B cell (primary cell): ENCODE measurements around the gene TRIM24. TPM values are rescaled to one million over a fixed set of nuclear protein-coding genes. Genes with fewer than 3 reads are reported as not detected.

Experiments
- ATAC-seq: fragments of 200-7000 bp; cut with Tn5 transposase; one replicate; pipeline ENCODE4 v1.10.0; 2021; ENCODE audit warnings: low read depth, mild to moderate bottlenecking, moderate number of reproducible peaks, moderate library complexity
- CTCF ChIA-PET: fragments of 350-600 bp; sonication (Branson Sonifier 250); formaldehyde crosslinking; loops from one replicate; lab custom pipeline; 2021; ENCODE audit warnings: antibody characterized with exemption, inconsistent platforms; lab: Charles Lee
- POLR2A ChIA-PET: fragments of 350-600 bp; sonication (Branson Sonifier 250); formaldehyde crosslinking; loops from one replicate; lab custom pipeline; 2021; ENCODE audit warnings: antibody characterized with exemption; lab: Charles Lee
- DNase-seq: peaks from one replicate; pipeline ENCODE4 v3.0.0; 2013
- H2AFZ ChIP-seq: 2 replicates; pipeline ENCODE4 v1.6.1; 2012; ENCODE audit warnings: mild to moderate bottlenecking, low read depth, low read length; ENCODE audit not compliant: insufficient read depth, poor library complexity, severe bottlenecking
- H3K27ac ChIP-seq, 2 donors: 1 replicate in 1 of 2; 2 replicates in 1 of 2; pipeline ENCODE4 v1.5.1; 2012 to 2013; ENCODE audit warnings: low read length in 2 of 2, mild to moderate bottlenecking in 2 of 2, moderate library complexity in 1 of 2
- H3K27me3 ChIP-seq, 4 experiments: fragments of 200-600 bp in 1 of 4; sonication (generic) in 1 of 4; replicated peaks in 1 of 4; 1 replicate in 2 of 4; 2 replicates in 2 of 4; pipeline versions ENCODE4 v1.6.1 to v1.7.0; 2013 to 2016; ENCODE audit warnings: low read length in 3 of 4, mild to moderate bottlenecking in 2 of 4, mixed read lengths in 1 of 4, moderate library complexity in 1 of 4; ENCODE audit not compliant: insufficient read depth in 4 of 4, control insufficient read depth in 3 of 4; ENCODE audit errors: control extremely low read depth in 1 of 4
- H3K36me3 ChIP-seq, 2 experiments: replicated peaks in 1 of 2; 1 replicate in 1 of 2; 2 replicates in 1 of 2; pipeline versions ENCODE4 v1.6.1 to v1.7.1; 2013; ENCODE audit warnings: low read length in 1 of 2; ENCODE audit not compliant: insufficient read depth in 2 of 2, control insufficient read depth in 1 of 2; ENCODE audit errors: control extremely low read depth in 1 of 2, extremely low read depth in 1 of 2
- H3K4me1 ChIP-seq, 2 donors: fragments of 200-600 bp in 1 of 2; sonication (generic) in 1 of 2; 1 replicate in 1 of 2; 2 replicates in 1 of 2; pipeline versions ENCODE4 v1.5.1 to v1.6.1; 2013 to 2017; ENCODE audit warnings: low read length in 2 of 2; ENCODE audit not compliant: control insufficient read depth in 2 of 2, insufficient read depth in 2 of 2
- H3K4me2 ChIP-seq: replicated peaks from 2 replicates; pipeline ENCODE3; 2012; ENCODE audit warnings: mild to moderate bottlenecking, low read depth, low read length; ENCODE audit not compliant: poor library complexity, severe bottlenecking
- H3K4me3 ChIP-seq, 5 experiments: fragments of 200-600 bp in 1 of 5; sonication (generic) in 1 of 5; 1 replicate in 3 of 5; 2 replicates in 2 of 5; pipeline versions ENCODE4 v1.5.1 to v1.7.0; 2011 to 2016; ENCODE audit warnings: low read length in 4 of 5, mild to moderate bottlenecking in 4 of 5, low read depth in 2 of 5, control low read depth in 1 of 5, moderate library complexity in 1 of 5; ENCODE audit not compliant: insufficient read depth in 1 of 5; ENCODE audit errors: control extremely low read depth in 1 of 5, extremely low read depth in 1 of 5
- H3K79me2 ChIP-seq: fragments of 200-600 bp; sonication (generic); one replicate; pipeline ENCODE4 v1.6.0; 2016; ENCODE audit warnings: low read length; ENCODE audit not compliant: control insufficient read depth, insufficient read depth
- H3K9ac ChIP-seq: fragments of 200-600 bp; sonication (generic); 2 replicates; pipeline ENCODE4 v1.6.1; 2017; ENCODE audit warnings: mild to moderate bottlenecking, low read length, moderate library complexity
- H3K9me3 ChIP-seq, 3 donors: one replicate each; pipeline versions ENCODE4 v1.6.1 to v1.7.1; 2013; ENCODE audit warnings: low read length in 2 of 3; ENCODE audit not compliant: control insufficient read depth in 2 of 3, insufficient read depth in 1 of 3; ENCODE audit errors: control extremely low read depth in 1 of 3
- H4K20me1 ChIP-seq: 2 replicates; pipeline ENCODE4 v1.6.0; 2012; ENCODE audit warnings: mild to moderate bottlenecking, low read length; ENCODE audit not compliant: insufficient read depth, control insufficient read depth, poor library complexity, severe bottlenecking
- H3K27ac Mint-ChIP-seq: one replicate; pipeline ENCODE4 v1.8.0; 2021; ENCODE audit warnings: mixed read lengths
- H3K27me3 Mint-ChIP-seq: one replicate; pipeline ENCODE4 v1.8.0; 2021; ENCODE audit warnings: mixed read lengths
- H3K4me1 Mint-ChIP-seq: one replicate; pipeline ENCODE4 v1.8.0; 2021; ENCODE audit warnings: mixed read lengths
- H3K4me3 Mint-ChIP-seq: one replicate; pipeline ENCODE4 v1.8.0; 2021; ENCODE audit warnings: mixed read lengths
- H3K9me3 Mint-ChIP-seq: one replicate; pipeline ENCODE4 v1.8.0; 2022; ENCODE audit warnings: mixed read lengths; ENCODE audit not compliant: insufficient read depth
- CTCF ChIP-seq: fragments of 200-600 bp; IDR thresholded peaks from one replicate; pipeline ENCODE4 v1.8.0; 2022; ENCODE audit warnings: antibody characterized with exemption, mild to moderate bottlenecking
- EZH2 ChIP-seq: IDR thresholded peaks from 2 replicates; pipeline ENCODE4 v1.6.1; 2012; ENCODE audit warnings: borderline replicate concordance, low read depth, mild to moderate bottlenecking, moderate library complexity, low read length; ENCODE audit not compliant: insufficient read depth, poor library complexity, severe bottlenecking
- WGBS: methylation state at CpG from one replicate; pipeline ENCODE4 v1.1.5; 2013; ENCODE audit warnings: missing lambda C conversion rate; ENCODE audit not compliant: insufficient coverage; 5-methylcytosine and 5-hydroxymethylcytosine counted together
- intact Hi-C: fragments of 100-400 bp; cut with micrococcal nuclease; formaldehyde crosslinking; loops from one replicate; pipeline ENCODE4 v1.10.0; 2022
- polyA plus RNA-seq: library from polyadenylated mRNA; depleted of rRNA; stranded (reverse); fragments of >200 nt; gene quantifications from 2 replicates; pipeline ENCODE4 v1.2.3, GENCODE V29; 2012
- total RNA-seq, 2 donors: library from RNA; stranded (reverse); fragments of 120-200 nt in 1 of 2; gene quantifications; 1 replicate in 1 of 2; 2 replicates in 1 of 2; pipeline versions ENCODE4 v1.2.3 to v1.2.4, GENCODE V29; 2013 to 2022

TRIM24 gene
- total and polyA plus RNA-seq, 2 donors (not counting 1 experiment from before 2014, with no cell fraction given), result 3.7 to 18.7 TPM

DNA sequence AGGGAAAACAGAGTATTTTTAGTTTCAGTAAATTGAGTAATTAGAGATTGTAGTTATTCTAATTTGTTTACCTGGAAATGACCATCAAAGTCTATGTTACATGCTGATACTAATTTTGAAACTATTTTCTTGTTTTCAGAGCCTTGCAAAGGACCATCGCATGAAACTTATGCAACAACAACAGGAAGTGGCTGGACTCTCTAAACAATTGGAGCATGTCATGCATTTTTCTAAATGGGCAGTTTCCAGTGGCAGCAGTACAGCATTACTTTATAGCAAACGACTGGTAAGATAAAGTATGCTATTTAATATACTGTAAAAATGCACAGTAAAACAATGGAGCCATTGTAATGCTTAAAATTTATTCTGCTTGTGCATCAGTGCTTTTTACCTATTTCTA lies 78.5 kb downstream of the TRIM24 start:
- no peak overlapping the region for H3K27ac ChIP-seq
- H3K4me2 ChIP-seq, result no peak overlapping the region
- Mint-ChIP-seq H3K27ac (no peak overlapping the region), H3K4me3 (no peak overlapping the region), H3K9me3 (no peaks in the 10 kb centered on the region), H3K4me1 (no peaks in the 10 kb centered on the region), H3K27me3 (no peaks in the 10 kb centered on the region)
- DNase-seq (no peak), ATAC-seq (no peak)
- TF ChIP-seq CTCF, result no peak
- no peak for TF ChIP-seq EZH2
- H3K4me1 ChIP-seq, result no peaks in the 10 kb centered on the region
- H3K79me2 ChIP-seq, result no peaks in the 10 kb centered on the region
- no peak overlapping the region for H3K9ac ChIP-seq
- no peak overlapping the region for H3K4me3 ChIP-seq
- 100% methylated on average over 1 of the region's 2 CpGs for WGBS
- ChIA-PET POLR2A (no interaction called here), CTCF (no interaction called here)
- H4K20me1 ChIP-seq, result no peaks in the 10 kb centered on the region
- H3K9me3 ChIP-seq, result peaks cover 0 to 9% (median 0%) of the 10 kb centered on the region in 3 donors
- intact Hi-C loops, result no loop called here
- H3K27me3 ChIP-seq, result no peaks in the 10 kb centered on the region
- H2AFZ ChIP-seq, result no peak overlapping the region
- H3K36me3 ChIP-seq, result peaks cover 10 to 21% of the 10 kb centered on the region in 2 experiments

- DNase-seq (no peak), ATAC-seq (no peak)
- Histone ChIP-seq H3K9ac (no peak overlapping the region), H3K27me3 (no peaks in the 10 kb centered on the region), H2AFZ (no peak overlapping the region), H3K79me2 (no peaks in the 10 kb centered on the region), H3K4me1 (no peaks in the 10 kb centered on the region), H3K4me2 (no peak overlapping the region), H3K4me3 (no peak overlapping the region), H4K20me1 (no peaks in the 10 kb centered on the region), H3K27ac (no peak overlapping the region), H3K9me3 (peaks cover 0 to 9% (median 0%) of the 10 kb centered on the region in 3 donors), H3K36me3 (peaks cover 10 to 21% of the 10 kb centered on the region in 2 experiments)
- no CpG with 5 or more reads among the region's 2 CpGs for WGBS
- H3K27me3 Mint-ChIP-seq, result no peaks in the 10 kb centered on the region
- ChIA-PET POLR2A (no interaction called here), CTCF (no interaction called here)
- no peak for TF ChIP-seq EZH2
- no peak for TF ChIP-seq CTCF
- no peaks in the 10 kb centered on the region for H3K4me1 Mint-ChIP-seq
- H3K4me3 Mint-ChIP-seq, result no peak overlapping the region
- H3K9me3 Mint-ChIP-seq, result peaks cover 4% of the 10 kb centered on the region
- no peak overlapping the region for H3K27ac Mint-ChIP-seq
- intact Hi-C loops, result no loop called here
These were observed 79.1 kb downstream of the TRIM24 start for GRCh38 chr7:138538997-138539644.
